ENCODE data around the gene LRRC63.

DNA sequence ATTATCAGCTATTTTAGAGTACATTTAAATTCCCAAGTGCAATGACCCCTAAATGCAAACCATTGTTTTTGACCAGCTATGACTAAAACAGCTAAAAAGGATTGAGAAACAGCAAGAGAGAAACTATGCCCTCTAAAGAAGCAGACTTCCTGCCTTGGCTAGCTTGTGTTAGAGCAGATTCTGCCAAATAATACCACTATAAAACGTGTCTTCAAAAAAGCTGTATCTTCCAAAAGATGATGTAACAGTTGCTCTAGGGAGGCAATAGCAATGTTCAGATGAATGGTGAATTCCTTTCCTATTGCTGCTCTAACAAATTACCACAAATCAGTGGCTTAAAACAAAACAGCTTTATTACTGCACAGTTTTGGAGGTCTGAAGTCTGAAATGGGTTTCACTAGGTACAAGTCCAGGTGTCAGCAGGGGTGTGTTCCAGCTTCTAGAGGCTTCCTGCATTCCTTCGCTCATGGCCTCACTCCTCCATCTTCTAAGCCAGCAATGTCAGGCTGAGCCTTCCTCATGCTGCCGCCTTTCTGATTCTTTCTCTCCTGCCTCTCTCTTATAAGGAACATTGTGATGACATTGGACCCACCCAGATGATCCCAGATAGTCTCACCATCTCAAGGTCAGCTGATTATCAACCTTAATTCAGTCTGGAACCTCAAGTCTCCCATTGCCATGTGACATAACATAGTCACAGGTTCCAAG, 84.5 kb downstream of the LRRC63 start:
- TF ChIP-seq, protein P1, sequence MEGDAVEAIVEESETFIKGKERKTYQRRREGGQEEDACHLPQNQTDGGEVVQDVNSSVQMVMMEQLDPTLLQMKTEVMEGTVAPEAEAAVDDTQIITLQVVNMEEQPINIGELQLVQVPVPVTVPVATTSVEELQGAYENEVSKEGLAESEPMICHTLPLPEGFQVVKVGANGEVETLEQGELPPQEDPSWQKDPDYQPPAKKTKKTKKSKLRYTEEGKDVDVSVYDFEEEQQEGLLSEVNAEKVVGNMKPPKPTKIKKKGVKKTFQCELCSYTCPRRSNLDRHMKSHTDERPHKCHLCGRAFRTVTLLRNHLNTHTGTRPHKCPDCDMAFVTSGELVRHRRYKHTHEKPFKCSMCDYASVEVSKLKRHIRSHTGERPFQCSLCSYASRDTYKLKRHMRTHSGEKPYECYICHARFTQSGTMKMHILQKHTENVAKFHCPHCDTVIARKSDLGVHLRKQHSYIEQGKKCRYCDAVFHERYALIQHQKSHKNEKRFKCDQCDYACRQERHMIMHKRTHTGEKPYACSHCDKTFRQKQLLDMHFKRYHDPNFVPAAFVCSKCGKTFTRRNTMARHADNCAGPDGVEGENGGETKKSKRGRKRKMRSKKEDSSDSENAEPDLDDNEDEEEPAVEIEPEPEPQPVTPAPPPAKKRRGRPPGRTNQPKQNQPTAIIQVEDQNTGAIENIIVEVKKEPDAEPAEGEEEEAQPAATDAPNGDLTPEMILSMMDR (IDR thresholded peaks at IDR 0.05) = no peak
- no peak for TF ChIP-seq POLR2AphosphoS5 (IDR thresholded peaks at IDR 0.05)
- no peak for TF ChIP-seq POLR2A (IDR thresholded peaks at IDR 0.05)
